GM12801 (cell line): ENCODE data around the gene MCTP1.

Experiments
- CTCF ChIP-seq: IDR thresholded peaks from one replicate; pipeline ENCODE4 v1.5.1; 2011; ENCODE audit warnings: control low read depth; ENCODE audit not compliant: insufficient read length; ENCODE audit errors: extremely low read depth

MCTP1 gene

GRCh38 chr5:94672746-94673145 is 612.1 kb downstream of the MCTP1 start:
- no peak for TF ChIP-seq CTCF

GRCh38 chr5:94670726-94671125 is 614.2 kb downstream of the MCTP1 start:
- no peak for TF ChIP-seq CTCF

GRCh38 chr5:94667937-94668336 is 617.0 kb downstream of the MCTP1 start:
- TF ChIP-seq CTCF, result no peak

GRCh38 chr5:94661086-94661485 is 623.8 kb downstream of the MCTP1 start:
- TF ChIP-seq CTCF, result no peak

- no peak for TF ChIP-seq CTCF
These were observed 624.4 kb downstream of the MCTP1 start for GRCh38 chr5:94660506-94660905.

GRCh38 chr5:94658272-94658671 is 626.6 kb downstream of the MCTP1 start:
- no peak for TF ChIP-seq CTCF
